Renal pelvis (tissue), 4 donors: Measurements from ENCODE around the gene RPS5. TPM values are rescaled to one million over a fixed set of nuclear protein-coding genes. Genes with fewer than 3 reads are reported as not detected.
"Not testable (repeated sequence)": the region's sequence is repeated elsewhere in the genome, so short reads cannot be mapped to it uniquely, and the experiment has no call there.

Source experiments
- DNase-seq: peaks from one replicate; pipeline ENCODE4 v3.0.0-alpha.2; 2013
- polyA plus RNA-seq, 3 donors: library from polyadenylated mRNA; unstranded; fragments of 120-200 nt; gene quantifications; one replicate each; pipeline ENCODE4 v1.2.1, GENCODE V29; 2013; ENCODE audit not compliant: insufficient read length in 3 of 3

Gene RPS5
- polyA plus RNA-seq, 3 donors = 960 to 1,160 (median 1,095) TPM

GRCh38 chr19:58440556-58440955, 53.5 kb downstream of the RPS5 start:
- DNase-seq = no peak

- not testable (repeated sequence) for DNase-seq
Observed at GRCh38 chr19:58442986-58443385, 55.9 kb downstream of the RPS5 start.

Other genes starting within 250 kb of the RPS5 start
- gene ZNF329, start 236.5 kb upstream of the RPS5 start, polyA plus RNA-seq = 10 to 100 TPM; 21.9 to 23.4 (median 22.0) TPM
- gene ZNF274, start 204.2 kb upstream of the RPS5 start, polyA plus RNA-seq = 10 to 100 TPM; 19.1 to 24.9 (median 23.8) TPM
- gene ZNF544, start 158.4 kb upstream of the RPS5 start, polyA plus RNA-seq = 10 to 100 TPM; 34.2 to 47.5 (median 44.4) TPM
- gene ZNF8, start 108.3 kb upstream of the RPS5 start, polyA plus RNA-seq = 10 to 100 TPM in 2 of 3 donors, 1 to 10 TPM in 1; 6.6 to 10.7 (median 10.5) TPM
- 10 to 100 TPM; 53.5 to 61.2 (median 59.1) TPM for gene ERVK3-1, start 81.9 kb upstream of the RPS5 start, polyA plus RNA-seq
- 1 to 10 TPM; 3.8 to 4.1 (median 4.0) TPM for gene ZSCAN22, start 60.3 kb upstream of the RPS5 start, polyA plus RNA-seq
- gene A1BG, start 33.8 kb upstream of the RPS5 start, polyA plus RNA-seq = 1 to 10 TPM; 1.6 to 2.1 (median 2.0) TPM
- gene ZNF497, start 24.5 kb upstream of the RPS5 start, polyA plus RNA-seq = 1 to 10 TPM; 5.0 to 7.1 (median 5.5) TPM
- gene ZNF837, start 6.2 kb upstream of the RPS5 start, polyA plus RNA-seq = 1 to 10 TPM; 5.6 to 6.2 (median 5.8) TPM
- not detected for gene RNF225, start 8.4 kb downstream of the RPS5 start, polyA plus RNA-seq
- 10 to 100 TPM; 13.2 to 16.5 (median 13.9) TPM for gene ZNF584, start 21.4 kb downstream of the RPS5 start, polyA plus RNA-seq
- gene ZNF132, start 52.9 kb downstream of the RPS5 start, polyA plus RNA-seq = 10 to 100 TPM; 13.6 to 16.7 (median 15.1) TPM
- gene ZNF324B, start 64.4 kb downstream of the RPS5 start, polyA plus RNA-seq = 1 to 10 TPM; 7.2 to 7.6 (median 7.2) TPM
- 10 to 100 TPM; 10.0 to 13.4 (median 11.0) TPM for gene ZNF324, start 79.8 kb downstream of the RPS5 start, polyA plus RNA-seq
- 10 to 100 TPM; 17.3 to 23.4 (median 19.3) TPM for gene ZNF446, start 89.1 kb downstream of the RPS5 start, polyA plus RNA-seq
- gene SLC27A5, start 124.7 kb downstream of the RPS5 start, polyA plus RNA-seq = 10 to 100 TPM; 13.3 to 13.8 (median 13.6) TPM
- 10 to 100 TPM; 14.5 to 19.1 (median 16.1) TPM for gene ZBTB45, start 132.5 kb downstream of the RPS5 start, polyA plus RNA-seq
- gene TRIM28, start 156.8 kb downstream of the RPS5 start, polyA plus RNA-seq = 100 to 1,000 TPM; 644 to 816 (median 758) TPM
- gene CHMP2A, start 167.8 kb downstream of the RPS5 start, polyA plus RNA-seq = 100 to 1,000 TPM; 117 to 136 (median 126) TPM
- gene UBE2M, start 171.3 kb downstream of the RPS5 start, polyA plus RNA-seq = 100 to 1,000 TPM in 1 of 3 donors, 10 to 100 TPM in 2; 90.2 to 109 (median 97.5) TPM
- gene MZF1, start 186.1 kb downstream of the RPS5 start, polyA plus RNA-seq = 10 to 100 TPM; 31.0 to 59.2 (median 54.2) TPM